Suppressor macrophage treated with lipopolysaccharide for 4 hours (primary cell): ENCODE results near the gene GRK2.

Experiments
- DNase-seq: peaks from one replicate; pipeline ENCODE4 v3.0.0-alpha.2; 2020

Gene GRK2

DNA sequence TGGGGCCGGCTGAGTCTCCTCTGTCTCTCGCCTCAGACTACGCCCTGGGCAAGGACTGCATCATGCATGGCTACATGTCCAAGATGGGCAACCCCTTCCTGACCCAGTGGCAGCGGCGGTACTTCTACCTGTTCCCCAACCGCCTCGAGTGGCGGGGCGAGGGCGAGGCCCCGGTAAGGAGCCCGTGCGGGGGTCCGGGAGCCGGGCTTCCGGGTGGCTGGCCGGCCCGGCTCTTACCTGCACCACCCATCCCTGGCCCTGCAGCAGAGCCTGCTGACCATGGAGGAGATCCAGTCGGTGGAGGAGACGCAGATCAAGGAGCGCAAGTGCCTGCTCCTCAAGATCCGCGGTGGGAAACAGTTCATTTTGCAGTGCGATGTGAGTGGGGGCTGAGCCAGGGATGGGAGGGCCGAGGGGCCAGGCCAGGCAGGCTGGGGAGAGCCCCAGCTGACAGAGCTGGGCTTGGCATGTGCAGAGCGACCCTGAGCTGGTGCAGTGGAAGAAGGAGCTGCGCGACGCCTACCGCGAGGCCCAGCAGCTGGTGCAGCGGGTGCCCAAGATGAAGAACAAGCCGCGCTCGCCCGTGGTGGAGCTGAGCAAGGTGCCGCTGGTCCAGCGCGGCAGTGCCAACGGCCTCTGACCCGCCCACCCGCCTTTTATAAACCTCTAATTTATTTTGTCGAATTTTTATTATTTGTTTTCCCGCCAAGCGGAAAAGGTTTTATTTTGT is 18.7 kb downstream of the GRK2 start:
- no peak for DNase-seq

DNA sequence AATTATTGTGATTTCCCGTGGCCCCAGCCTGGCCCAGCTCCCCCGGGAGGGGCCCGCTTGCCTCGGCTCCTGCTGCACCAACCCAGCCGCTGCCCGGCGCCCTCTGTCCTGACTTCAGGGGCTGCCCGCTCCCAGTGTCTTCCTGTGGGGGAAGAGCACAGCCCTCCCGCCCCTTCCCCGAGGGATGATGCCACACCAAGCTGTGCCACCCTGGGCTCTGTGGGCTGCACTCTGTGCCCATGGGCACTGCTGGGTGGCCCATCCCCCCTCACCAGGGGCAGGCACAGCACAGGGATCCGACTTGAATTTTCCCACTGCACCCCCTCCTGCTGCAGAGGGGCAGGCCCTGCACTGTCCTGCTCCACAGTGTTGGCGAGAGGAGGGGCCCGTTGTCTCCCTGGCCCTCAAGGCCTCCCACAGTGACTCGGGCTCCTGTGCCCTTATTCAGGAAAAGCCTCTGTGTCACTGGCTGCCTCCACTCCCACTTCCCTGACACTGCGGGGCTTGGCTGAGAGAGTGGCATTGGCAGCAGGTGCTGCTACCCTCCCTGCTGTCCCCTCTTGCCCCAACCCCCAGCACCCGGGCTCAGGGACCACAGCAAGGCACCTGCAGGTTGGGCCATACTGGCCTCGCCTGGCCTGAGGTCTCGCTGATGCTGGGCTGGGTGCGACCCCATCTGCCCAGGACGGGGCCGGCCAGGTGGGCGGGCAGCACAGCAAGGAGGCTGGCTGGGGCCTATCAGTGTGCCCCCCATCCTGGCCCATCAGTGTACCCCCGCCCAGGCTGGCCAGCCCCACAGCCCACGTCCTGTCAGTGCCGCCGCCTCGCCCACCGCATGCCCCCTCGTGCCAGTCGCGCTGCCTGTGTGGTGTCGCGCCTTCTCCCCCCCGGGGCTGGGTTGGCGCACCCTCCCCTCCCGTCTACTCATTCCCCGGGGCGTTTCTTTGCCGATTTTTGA is 19.5 kb downstream of the GRK2 start:
- peak; percentile 49 for DNase-seq

GRCh38 chr11:67286621-67287333 is 20.5 kb downstream of the GRK2 start:
- peak; percentile 88 for DNase-seq

DNA sequence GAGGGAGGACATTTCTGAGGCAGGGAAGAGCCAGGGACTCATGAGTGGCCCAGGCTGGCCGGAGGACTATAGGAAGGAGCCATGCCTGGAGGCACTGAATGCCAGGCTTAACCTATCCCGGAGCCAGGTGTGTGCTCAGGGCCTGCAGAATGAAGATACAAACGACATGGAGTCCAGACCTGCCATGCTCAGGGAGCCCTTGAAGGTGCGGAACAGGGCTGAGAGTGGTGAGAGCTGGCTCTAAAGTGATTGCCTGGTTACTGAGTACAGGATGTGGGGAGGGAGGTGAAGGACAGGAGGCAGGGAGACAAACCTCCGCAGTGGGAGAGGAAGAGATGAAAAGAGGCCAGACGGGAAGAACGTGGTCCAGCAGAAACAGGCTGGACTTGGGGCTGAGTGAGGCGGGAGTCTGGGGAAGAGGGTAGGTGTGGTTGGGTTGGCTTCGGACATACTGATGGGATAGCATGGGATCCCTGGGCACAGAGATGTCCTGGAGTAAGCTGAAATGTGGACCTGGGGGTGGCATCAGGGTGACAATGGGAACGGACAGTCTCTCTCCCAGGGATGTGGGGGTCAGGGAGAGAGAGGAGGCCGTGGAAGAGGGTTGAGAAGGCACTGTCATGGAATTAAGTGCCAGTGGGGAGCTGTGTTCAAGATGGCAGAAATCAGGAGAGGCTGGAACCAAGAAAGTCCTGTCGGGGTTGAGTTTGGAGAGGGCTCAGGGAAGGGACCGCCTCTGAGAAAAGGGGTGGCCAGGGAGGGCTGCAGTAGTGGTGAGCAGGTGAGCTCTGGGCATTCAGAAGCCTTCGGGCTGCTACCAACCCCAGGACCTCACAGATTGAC is 21.3 kb downstream of the GRK2 start:
- no peak for DNase-seq

DNA sequence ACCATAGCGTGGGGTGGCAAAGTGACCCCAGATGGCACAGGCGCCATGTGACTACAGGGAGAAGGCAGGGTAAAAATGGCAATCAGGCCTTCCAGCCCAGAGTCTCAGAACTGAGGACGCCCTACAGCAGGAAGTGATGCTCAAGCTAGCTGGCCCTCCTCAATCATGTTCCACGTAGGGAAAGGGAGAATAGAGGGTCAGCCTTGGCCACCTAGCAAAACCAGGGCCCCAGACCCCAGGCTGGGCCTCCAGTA is 21.9 kb downstream of the GRK2 start:
- no peak for DNase-seq

GRCh38 chr11:67288452-67289225 is 22.4 kb downstream of the GRK2 start:
- DNase-seq, result peak; percentile 97

DNA sequence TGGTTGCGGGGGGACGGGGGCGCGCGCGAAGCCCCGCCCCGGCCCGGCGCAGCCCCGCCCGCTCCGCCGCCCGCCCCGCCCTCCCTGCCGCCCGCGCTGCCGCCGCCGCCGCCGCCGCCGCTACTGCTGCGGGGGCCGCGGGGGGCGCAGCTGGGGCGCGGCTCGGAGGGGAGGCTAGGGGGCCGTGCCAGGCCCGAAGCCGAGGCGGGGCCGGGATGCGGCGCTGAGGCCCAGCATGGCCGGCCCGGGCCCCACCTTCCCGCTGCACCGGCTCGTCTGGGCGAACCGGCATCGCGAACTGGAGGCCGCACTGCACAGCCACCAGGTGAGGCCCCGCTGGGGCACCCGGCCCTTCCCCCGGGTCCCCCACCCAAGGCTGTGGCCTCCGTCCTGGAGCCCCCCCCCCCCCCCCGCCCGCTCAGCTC is 23.0 kb downstream of the GRK2 start, which contains the start of gene ANKRD13D:
ANKRD13D (plus strand) TSS at position 78 of the 425 bp plus-strand sequence; CDS start at position 236, 158 bp downstream.
- no peak for DNase-seq

DNA sequence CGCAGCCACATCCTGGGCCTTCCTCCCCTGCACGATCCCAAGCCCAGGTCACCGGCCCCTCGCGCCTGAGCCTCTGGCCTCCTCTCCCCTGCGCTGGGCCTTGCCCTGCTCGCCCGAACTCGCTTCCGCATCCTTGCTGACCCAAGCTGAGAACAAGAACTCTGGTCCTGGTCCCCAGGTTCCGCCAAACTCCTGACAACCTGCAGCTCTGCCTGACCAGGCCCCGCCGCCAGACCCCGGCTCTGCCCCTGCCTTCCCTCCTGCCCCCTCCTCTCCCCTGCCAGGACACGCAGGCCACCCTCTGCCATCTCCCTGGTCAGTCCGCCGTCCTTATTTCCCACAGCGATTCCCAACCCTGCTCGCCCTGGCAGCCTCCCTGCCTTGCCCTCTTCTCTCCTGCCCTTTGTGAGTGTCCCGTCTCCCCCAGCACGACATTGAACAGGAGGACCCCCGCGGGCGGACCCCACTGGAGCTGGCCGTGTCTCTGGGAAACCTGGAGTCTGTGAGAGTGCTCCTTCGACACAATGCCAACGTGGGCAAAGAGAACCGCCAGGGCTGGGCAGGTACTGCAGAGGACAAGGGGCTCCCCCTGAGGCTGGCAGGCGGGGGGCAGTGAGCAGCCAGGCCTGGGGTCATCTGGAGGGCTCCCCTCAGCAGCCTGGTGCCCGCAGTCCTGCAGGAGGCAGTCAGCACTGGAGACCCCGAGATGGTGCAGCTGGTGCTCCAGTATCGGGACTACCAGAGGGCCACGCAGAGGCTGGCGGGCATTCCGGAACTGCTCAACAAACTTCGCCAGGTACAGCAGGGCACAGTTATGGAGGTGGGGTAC is 23.6 kb downstream of the GRK2 start:
- DNase-seq, result peak; percentile 52

- DNase-seq, result no peak
Observed at GRCh38 chr11:67290801-67291200, 24.5 kb downstream of the GRK2 start.

DNA sequence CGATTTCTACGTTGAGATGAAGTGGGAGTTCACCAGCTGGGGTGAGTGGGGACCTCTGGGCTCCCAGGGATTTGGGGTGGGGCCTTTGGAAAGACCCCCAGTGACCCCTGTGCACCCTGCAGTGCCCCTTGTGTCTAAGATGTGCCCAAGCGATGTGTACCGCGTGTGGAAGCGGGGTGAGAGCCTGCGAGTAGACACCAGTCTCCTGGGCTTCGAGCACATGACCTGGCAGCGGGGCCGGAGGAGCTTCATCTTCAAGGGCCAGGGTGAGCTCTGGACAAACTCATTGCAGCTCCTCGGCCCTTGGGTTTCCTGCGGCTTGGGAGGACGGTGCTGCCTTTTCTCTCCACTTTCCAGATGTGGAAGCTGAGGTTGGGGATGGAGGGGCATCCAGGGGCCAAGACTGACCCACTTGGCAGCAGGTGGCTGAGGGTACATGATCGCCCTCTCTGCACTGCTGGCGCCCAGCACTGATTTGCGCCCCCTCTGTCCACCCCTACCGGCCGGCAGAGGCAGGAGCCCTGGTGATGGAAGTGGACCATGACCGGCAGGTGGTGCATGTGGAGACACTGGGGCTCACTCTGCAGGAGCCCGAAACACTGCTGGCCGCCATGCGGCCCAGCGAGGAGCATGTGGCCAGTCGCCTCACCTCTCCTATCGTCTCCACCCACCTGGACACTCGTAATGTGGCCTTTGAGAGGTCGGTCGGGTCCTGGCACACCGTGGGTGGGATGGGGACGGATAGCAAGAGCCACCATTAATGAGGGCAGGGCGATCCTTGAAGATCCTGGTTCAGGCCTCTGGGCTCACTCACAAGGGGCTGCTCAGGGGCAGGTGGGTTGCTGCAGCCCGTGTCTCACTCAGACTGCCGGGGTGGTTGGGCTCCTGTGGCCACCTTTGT is 25.5 kb downstream of the GRK2 start:
- no peak for DNase-seq

DNA sequence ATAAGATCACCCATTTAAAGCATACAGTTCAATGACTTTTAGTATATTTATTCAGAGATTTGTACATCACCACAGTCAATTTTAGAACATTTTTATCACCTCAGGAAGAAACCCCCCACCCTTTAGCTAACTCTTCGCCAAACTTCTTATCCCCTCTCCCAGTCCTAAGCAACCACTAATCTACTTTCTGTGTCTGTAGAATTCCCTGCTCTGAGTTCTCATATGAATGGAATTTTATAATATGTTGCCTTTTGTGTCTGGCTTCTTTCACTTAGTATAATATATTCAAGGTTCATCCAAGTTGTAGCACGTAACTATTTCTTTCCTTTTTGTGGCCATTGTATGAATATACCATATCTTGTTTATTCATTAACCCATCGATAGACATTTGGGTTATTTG is 26.4 kb downstream of the GRK2 start:
- DNase-seq, result no peak

DNA sequence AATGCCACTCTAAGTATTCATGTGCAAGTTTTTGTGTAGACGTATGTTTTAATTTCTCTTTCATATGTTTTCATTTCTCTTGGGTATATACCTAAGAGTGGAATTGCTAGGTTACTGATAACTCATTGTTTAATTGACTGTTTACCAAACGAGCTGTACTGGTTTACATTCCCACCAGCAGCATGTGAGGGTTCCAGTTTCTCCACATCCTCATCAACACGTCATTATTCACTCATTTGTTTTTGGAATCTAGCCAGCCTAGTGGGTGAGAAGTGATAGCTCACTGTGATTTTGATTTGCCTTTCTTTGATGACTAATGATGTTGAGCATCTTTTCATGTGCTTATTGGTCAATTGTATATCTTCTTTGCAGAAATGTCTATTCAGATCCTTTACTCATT is 26.8 kb downstream of the GRK2 start:
- peak; percentile 90 for DNase-seq

GRCh38 chr11:67295846-67296245 is 29.6 kb downstream of the GRK2 start:
- DNase-seq, result no peak

DNA sequence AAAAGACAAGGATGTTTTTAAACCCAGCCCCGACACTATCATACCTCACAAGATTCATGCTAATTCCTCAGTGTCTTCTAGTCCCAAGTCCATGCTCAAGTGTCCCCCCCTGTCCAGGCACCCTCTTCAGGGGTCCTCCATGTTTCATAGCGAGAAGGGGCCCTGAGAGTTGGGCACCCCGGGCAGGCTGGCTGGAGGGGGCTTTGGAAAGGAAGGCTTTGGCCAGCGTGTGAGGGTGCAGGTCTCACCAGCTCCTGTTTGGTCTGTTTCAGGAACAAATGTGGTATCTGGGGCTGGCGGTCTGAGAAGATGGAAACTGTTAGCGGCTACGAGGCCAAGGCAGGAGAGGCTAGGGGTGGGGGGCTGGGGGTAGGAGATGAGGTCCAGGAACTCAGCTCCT is 32.5 kb downstream of the GRK2 start:
- no peak for DNase-seq

DNA sequence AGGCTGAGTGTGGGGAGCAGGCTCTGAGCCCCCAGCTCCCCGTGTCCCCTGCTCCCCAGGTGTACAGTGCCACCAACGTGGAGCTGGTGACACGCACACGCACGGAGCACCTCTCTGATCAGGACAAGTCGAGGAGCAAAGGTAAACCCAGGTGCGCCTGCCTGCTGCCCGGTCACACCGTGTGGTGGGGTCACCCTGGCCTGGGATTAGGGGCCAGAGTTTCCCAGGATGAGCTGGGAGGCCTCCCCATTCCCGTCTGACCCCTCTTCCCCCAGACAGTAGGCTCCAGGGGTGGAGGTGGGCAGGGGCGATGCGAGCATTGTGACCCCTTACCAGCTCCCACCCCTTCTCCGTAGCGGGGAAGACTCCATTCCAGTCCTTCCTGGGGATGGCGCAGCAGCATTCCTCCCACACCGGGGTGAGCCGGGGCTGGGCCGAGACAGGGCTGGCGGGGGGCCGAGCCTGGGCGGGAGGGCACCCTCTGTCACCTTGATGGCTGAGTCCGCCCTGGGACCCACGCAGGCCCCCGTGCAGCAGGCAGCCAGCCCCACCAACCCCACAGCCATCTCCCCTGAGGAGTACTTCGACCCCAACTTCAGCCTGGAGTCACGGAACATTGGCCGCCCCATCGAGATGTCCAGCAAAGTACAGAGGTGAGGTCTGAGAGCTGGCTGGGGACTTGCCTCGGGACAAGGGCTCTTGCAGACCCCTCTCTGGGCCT is 33.4 kb downstream of the GRK2 start:
- DNase-seq, result no peak

DNA sequence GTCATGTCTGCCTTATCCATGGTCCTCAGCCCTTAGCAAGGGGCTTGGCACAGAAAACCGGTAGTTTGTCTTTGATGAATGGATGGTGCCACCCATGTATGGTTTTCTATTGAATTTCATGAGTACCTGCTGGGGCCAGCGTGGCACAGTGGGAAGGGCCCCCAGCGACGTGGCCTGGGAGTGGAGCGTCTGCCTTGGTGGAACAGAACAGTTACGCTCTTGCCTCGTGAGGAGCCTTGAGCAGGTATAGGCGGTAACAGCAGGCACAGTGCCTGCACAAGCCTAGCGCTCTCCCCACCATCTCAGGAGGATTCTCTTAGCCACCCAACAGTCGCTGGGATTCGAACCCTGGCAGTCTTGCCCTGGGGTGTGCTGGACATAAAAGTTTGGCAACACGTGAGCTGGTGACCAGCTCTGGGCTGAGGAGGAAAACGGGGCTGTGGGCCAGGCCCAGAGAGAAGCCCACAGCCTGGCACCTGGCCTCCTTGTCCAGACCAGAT is 34.0 kb downstream of the GRK2 start:
- no peak for DNase-seq

DNA sequence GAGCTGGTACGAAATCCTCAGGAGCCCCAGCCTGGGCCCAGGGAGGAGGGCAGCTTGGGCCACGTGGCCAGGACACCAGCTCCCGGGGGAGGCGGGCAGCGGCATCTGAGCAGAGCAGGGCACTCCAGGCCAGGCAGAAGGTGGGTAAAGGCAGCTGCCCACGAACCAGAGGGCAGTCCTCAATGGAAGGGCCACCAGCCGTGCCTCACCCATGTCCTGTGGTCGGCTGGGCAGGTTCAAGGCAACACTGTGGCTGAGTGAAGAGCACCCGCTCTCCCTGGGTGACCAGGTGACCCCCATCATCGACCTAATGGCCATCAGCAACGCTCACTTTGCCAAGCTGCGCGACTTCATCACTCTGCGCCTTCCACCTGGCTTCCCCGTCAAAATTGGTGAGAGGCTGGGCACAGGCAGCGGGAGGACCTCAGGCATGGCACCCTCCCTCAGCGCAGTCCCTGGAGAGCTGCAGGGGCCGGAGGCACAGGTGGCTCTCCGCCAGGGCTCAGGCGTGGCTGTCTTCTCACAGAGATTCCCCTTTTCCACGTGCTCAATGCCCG is 34.6 kb downstream of the GRK2 start:
- no peak for DNase-seq

GRCh38 chr11:67301313-67301921 is 35.1 kb downstream of the GRK2 start:
- DNase-seq, result no peak
